IMR-90 (cell line): Measurements from ENCODE around the gene IGFBP3. TPM values are rescaled to one million over a fixed set of nuclear protein-coding genes. Genes with fewer than 3 reads are reported as not detected.

Experiments
- ATAC-seq: fragments of 200-7000 bp; cut with Tn5 transposase; 2 replicates; pipeline ENCODE4 v1.9.1; 2020; ENCODE audit warnings: low read depth, mild to moderate bottlenecking, moderate library complexity
- BruUV-seq: library from RNA; stranded (reverse); fragments of 400-500 nt; replicated peaks from 2 replicates; lab custom pipeline; 2021; lab: Mats Ljungman, UMichigan
- CTCF ChIA-PET: fragments of 300-600 bp; formaldehyde crosslinking; extraction: SDS; loops from one replicate; lab custom pipeline; 2021; ENCODE audit warnings: antibody characterized with exemption; lab: Yijun Ruan, JAX
- POLR2A ChIA-PET: fragments of 300-600 bp; sonication (Branson Sonifier 250); formaldehyde crosslinking; loops from one replicate; lab custom pipeline; 2022; ENCODE audit warnings: antibody characterized with exemption; ENCODE audit not compliant: unreplicated experiment; lab: Charles Lee
- DNase-seq: peaks from one replicate; pipeline ENCODE4 v3.0.0; 2013
- H2AFZ ChIP-seq: replicated peaks from 2 replicates; pipeline ENCODE3; 2013; ENCODE audit warnings: low read length, mild to moderate bottlenecking; ENCODE audit not compliant: poor library complexity
- H2AK5ac ChIP-seq: 2 replicates; pipeline ENCODE4 v1.6.1; 2013; ENCODE audit warnings: low read depth, low read length, inconsistent platforms
- H2AK9ac ChIP-seq: replicated peaks from 2 replicates; pipeline ENCODE3; 2013; ENCODE audit warnings: mild to moderate bottlenecking, low read depth, low read length, moderate library complexity; ENCODE audit not compliant: poor library complexity
- H2BK120ac ChIP-seq: 2 replicates; pipeline ENCODE4 v1.6.1; 2013; ENCODE audit warnings: low read depth, low read length, inconsistent platforms
- H2BK15ac ChIP-seq: 3 replicates; pipeline ENCODE4 v1.6.1; 2013; ENCODE audit warnings: low read depth, low read length, inconsistent platforms
- H2BK20ac ChIP-seq: 2 replicates; pipeline ENCODE4 v1.6.1; 2013; ENCODE audit warnings: low read depth, mild to moderate bottlenecking, inconsistent platforms, low read length, moderate library complexity
- H2BK5ac ChIP-seq: 2 replicates; pipeline ENCODE4 v1.6.1; 2013; ENCODE audit warnings: mild to moderate bottlenecking, low read depth, low read length, inconsistent platforms; ENCODE audit not compliant: poor library complexity, severe bottlenecking
- H3K14ac ChIP-seq: replicated peaks from 2 replicates; pipeline ENCODE4 v1.6.1; 2013; ENCODE audit warnings: low read depth, low read length, inconsistent platforms
- H3K18ac ChIP-seq: 2 replicates; pipeline ENCODE4 v1.6.1; 2013; ENCODE audit warnings: low read depth, low read length, control low read depth
- H3K23ac ChIP-seq: 2 replicates; pipeline ENCODE4 v1.6.1; 2013; ENCODE audit warnings: low read depth, low read length, inconsistent platforms
- H3K27ac ChIP-seq: 2 replicates; pipeline ENCODE4 v1.5.1; 2013; ENCODE audit warnings: mild to moderate bottlenecking, control low read depth, low read length; ENCODE audit not compliant: insufficient read depth
- H3K27me3 ChIP-seq: 2 replicates; pipeline ENCODE4 v1.6.1; 2013; ENCODE audit warnings: low read length; ENCODE audit not compliant: control insufficient read depth, insufficient read depth
- H3K36me3 ChIP-seq: 2 replicates; pipeline ENCODE4 v1.6.1; 2013; ENCODE audit warnings: low read length, mixed read lengths; ENCODE audit not compliant: control insufficient read depth, insufficient read depth
- H3K4ac ChIP-seq: 2 replicates; pipeline ENCODE4 v1.6.1; 2013; ENCODE audit warnings: low read depth, low read length, inconsistent platforms
- H3K4me1 ChIP-seq: 2 replicates; pipeline ENCODE4 v1.6.1; 2013; ENCODE audit warnings: low read length, mixed read lengths; ENCODE audit not compliant: control insufficient read depth, insufficient read depth
- H3K4me2 ChIP-seq: 2 replicates; pipeline ENCODE4 v1.6.1; 2013; ENCODE audit warnings: low read depth, mild to moderate bottlenecking, control low read depth, low read length, moderate library complexity
- H3K4me3 ChIP-seq: 2 replicates; pipeline ENCODE4 v1.5.1; 2013; ENCODE audit warnings: low read depth, mild to moderate bottlenecking, control low read depth, low read length, moderate library complexity; ENCODE audit not compliant: insufficient read depth
- H3K56ac ChIP-seq: 2 replicates; pipeline ENCODE4 v1.6.1; 2013; ENCODE audit warnings: low read length, inconsistent platforms; ENCODE audit not compliant: insufficient read depth; ENCODE audit errors: extremely low read depth
- H3K79me1 ChIP-seq, 2 experiments: 2 replicates each; pipeline ENCODE4 v1.6.1; 2013; ENCODE audit warnings: low read length in 2 of 2, inconsistent platforms in 1 of 2, low read depth in 1 of 2
- H3K9ac ChIP-seq: 2 replicates; pipeline ENCODE4 v1.6.1; 2013; ENCODE audit warnings: low read depth, low read length, control low read depth
- H3K9me1 ChIP-seq: 2 replicates; pipeline ENCODE4 v1.6.1; 2013; ENCODE audit warnings: low read length, inconsistent platforms; ENCODE audit not compliant: insufficient read depth
- H3K9me3 ChIP-seq: 2 replicates; pipeline ENCODE4 v1.6.1; 2013; ENCODE audit warnings: low read length; ENCODE audit not compliant: control insufficient read depth, insufficient read depth
- H4K20me1 ChIP-seq: 2 replicates; pipeline ENCODE4 v1.6.1; 2013; ENCODE audit warnings: low read length, inconsistent platforms; ENCODE audit not compliant: insufficient read depth
- H4K5ac ChIP-seq: 2 replicates; pipeline ENCODE4 v1.6.1; 2013; ENCODE audit warnings: mild to moderate bottlenecking, low read depth, low read length, control low read depth
- H4K8ac ChIP-seq, 2 experiments: 2 replicates each; pipeline ENCODE4 v1.6.1; 2013; ENCODE audit warnings: low read depth in 2 of 2, low read length in 2 of 2, control low read depth in 1 of 2, inconsistent platforms in 1 of 2
- H4K91ac ChIP-seq: 2 replicates; pipeline ENCODE4 v1.6.1; 2013; ENCODE audit warnings: low read depth, low read length, inconsistent platforms; ENCODE audit not compliant: insufficient read depth
- CEBPB ChIP-seq: IDR thresholded peaks from 2 replicates; pipeline ENCODE4 v1.6.1; 2012; ENCODE audit warnings: low read depth, low read length, improper control_type of control experiment
- CHD1 ChIP-seq: IDR thresholded peaks from 2 replicates; pipeline ENCODE4 v1.6.1; 2012; ENCODE audit warnings: low read depth, low read length, improper control_type of control experiment
- ELK1 ChIP-seq: fragments of 150-350 bp; IDR thresholded peaks from 2 replicates; pipeline ENCODE4 v1.6.1; 2016; ENCODE audit warnings: low read depth, mild to moderate bottlenecking, low read length, moderate library complexity, borderline replicate concordance
- FOS ChIP-seq: fragments of 150-350 bp; IDR thresholded peaks from 2 replicates; pipeline ENCODE4 v1.6.1; 2016; ENCODE audit warnings: low read depth, low read length
- MAZ ChIP-seq: IDR thresholded peaks from 2 replicates; pipeline ENCODE4 v1.6.1; 2012; ENCODE audit warnings: low read depth, mild to moderate bottlenecking, low read length, improper control_type of control experiment, moderate library complexity, borderline replicate concordance
- MXI1 ChIP-seq: IDR thresholded peaks from 2 replicates; pipeline ENCODE4 v1.6.1; 2012; ENCODE audit warnings: low read depth, mild to moderate bottlenecking, low read length, moderate library complexity, borderline replicate concordance
- NFE2L2 ChIP-seq: fragments of 150-350 bp; IDR thresholded peaks from 2 replicates; pipeline ENCODE4 v1.6.1; 2016; ENCODE audit warnings: low read depth, mild to moderate bottlenecking, low read length
- POLR2A ChIP-seq: IDR thresholded peaks from 2 replicates; pipeline ENCODE4 v1.6.1; 2012; ENCODE audit warnings: mild to moderate bottlenecking, low read depth, low read length
- RCOR1 ChIP-seq: IDR thresholded peaks from 2 replicates; pipeline ENCODE4 v1.6.1; 2012; ENCODE audit warnings: mild to moderate bottlenecking, low read length, improper control_type of control experiment; ENCODE audit not compliant: insufficient replicate concordance
- SMC3 ChIP-seq: fragments of 150-350 bp; IDR thresholded peaks from 2 replicates; pipeline ENCODE4 v1.6.1; 2016; ENCODE audit warnings: low read depth, mild to moderate bottlenecking, antibody characterized with exemption, low read length, moderate library complexity
- USF2 ChIP-seq: fragments of 150-350 bp; IDR thresholded peaks from 2 replicates; pipeline ENCODE4 v1.6.1; 2017; ENCODE audit warnings: mild to moderate bottlenecking, antibody characterized with exemption, low read length, low read depth
- WGBS, 2 experiments: methylation state at CpG; one replicate each; pipeline versions ENCODE4 v1.1.5 to v1.1.7; 2013; ENCODE audit warnings: missing lambda C conversion rate in 2 of 2; ENCODE audit not compliant: insufficient read length in 1 of 2; ENCODE audit errors: extremely low coverage in 2 of 2; 5-methylcytosine and 5-hydroxymethylcytosine counted together
- dilution Hi-C: fragments of 300-500 bp; cut with HindIII; formaldehyde crosslinking; loops from one replicate; pipeline ENCODE4 v1.14.3; 2018; ENCODE audit warnings: low sequenced_read_pairs; ENCODE audit not compliant: unreplicated experiment
- in situ Hi-C: fragments of 300-500 bp; cut with MboI; formaldehyde crosslinking; loops from 3 replicates; pipeline ENCODE4 v1.14.3; 2019; ENCODE audit warnings: low sequenced_read_pairs, inconsistent platforms, mixed read lengths
- intact Hi-C: fragments of 100-400 bp; cut with micrococcal nuclease; formaldehyde crosslinking; loops from 2 replicates; pipeline ENCODE4 v1.10.0; 2022
- polyA plus RNA-seq, 3 experiments: library from polyadenylated mRNA; depleted of rRNA; stranded (reverse); fragments of >200 nt; gene quantifications; 2 replicates each; pipeline ENCODE4 v1.2.3, GENCODE V29; 2012; ENCODE audit warnings: low replicate concordance in 1 of 3
- total RNA-seq: library from RNA; depleted of rRNA; stranded (reverse); fragments of >200 nt; gene quantifications from 2 replicates; pipeline ENCODE4 v1.2.3, GENCODE V29; 2012

Gene IGFBP3
- total and polyA plus RNA-seq, 2 of the 4 experiments (the other 2 are of a cell fraction) = 272 to 601 TPM

- Histone ChIP-seq H3K79me1 (peaks cover 12 to 23% of the 10 kb centered on the region in 2 experiments; a peak in 3 of 4 replicates), H3K9me1 (peaks cover 4% of the 10 kb centered on the region; the same call in 1 of the 2 replicates), H4K91ac (0 out of 2 replicates have a peak overlapping the region, but pooled peaks have one; percentile 37), H4K20me1 (peaks cover 25% of the 10 kb centered on the region), H4K8ac (no peak overlapping the region), H3K36me3 (peaks cover 24% of the 10 kb centered on the region), H2AK9ac (no peak overlapping the region), H3K23ac (0 out of 2 replicates have a peak overlapping the region, but pooled peaks have one; percentile 29), H3K4me3 (peak overlapping the region; percentile 34; the same call in 1 of the 2 replicates), H2BK15ac (no peak overlapping the region), H3K27me3 (no peaks in the 10 kb centered on the region), H3K27ac (no peak overlapping the region), H3K4me2 (peak overlapping the region; percentile 62), H2AK5ac (no peak overlapping the region), H2BK20ac (no peak overlapping the region), H3K4ac (no peak overlapping the region), H2AFZ (no peak overlapping the region), H2BK5ac (peak overlapping the region; percentile 11), H4K5ac (no peak overlapping the region), H3K56ac (no peak overlapping the region), H3K9ac (peak overlapping the region; percentile 42; the same call in 1 of the 2 replicates), H3K4me1 (peaks cover 10% of the 10 kb centered on the region), H2BK120ac (no peak overlapping the region), H3K9me3 (no peaks in the 10 kb centered on the region), H3K14ac (peak overlapping the region; percentile 25), H3K18ac (no peak overlapping the region; the same call in 1 of the 2 replicates)
- ATAC-seq (no peak), DNase-seq (no peak)
- ChIA-PET POLR2A (no interaction called here), CTCF (interaction anchor here (0.6 to 2.1 kb wide), 5 partner anchors 19 to 1261 kb away, joined by 3 to 4 read pairs (median 3); no protein-coding TSS in a partner anchor)
- dilution Hi-C loops = no loop called here
- in situ Hi-C loops = loop anchor here (5.0 to 25.0 kb wide), 2 partner anchors 1019 to 1264 kb away; no protein-coding TSS in a partner anchor
- BruUV-seq = no TSS peak
- intact Hi-C loops = no loop called here
- WGBS, 2 experiments = no CpG with 5 or more reads among the region's 2 CpGs
- TF ChIP-seq POLR2A = no peak
- TF ChIP-seq SMC3 = no peak
- no peak for TF ChIP-seq NFE2L2
- no peak for TF ChIP-seq RCOR1
- TF ChIP-seq MXI1 = no peak
- TF ChIP-seq USF2 = no peak
- no peak for TF ChIP-seq MAZ
- TF ChIP-seq FOS = no peak
- no peak for TF ChIP-seq ELK1
- no peak for TF ChIP-seq CHD1
- no peak for TF ChIP-seq CEBPB
Measured at GRCh38 chr7:45918556-45918955, 2.5 kb downstream of the IGFBP3 start.
